Activated CD4-positive, CD25-positive, alpha-beta regulatory T cell (primary cell): ENCODE measurements around the gene HNRNPAB.
"Not testable (repeated sequence)": the region's sequence is repeated elsewhere in the genome, so short reads cannot be mapped to it uniquely, and the experiment has no call there.

Source experiments
- DNase-seq, 4 experiments: peaks; one replicate each; lab custom pipeline; 2025; lab: John Stamatoyannopoulos, UW

HNRNPAB gene

DNA sequence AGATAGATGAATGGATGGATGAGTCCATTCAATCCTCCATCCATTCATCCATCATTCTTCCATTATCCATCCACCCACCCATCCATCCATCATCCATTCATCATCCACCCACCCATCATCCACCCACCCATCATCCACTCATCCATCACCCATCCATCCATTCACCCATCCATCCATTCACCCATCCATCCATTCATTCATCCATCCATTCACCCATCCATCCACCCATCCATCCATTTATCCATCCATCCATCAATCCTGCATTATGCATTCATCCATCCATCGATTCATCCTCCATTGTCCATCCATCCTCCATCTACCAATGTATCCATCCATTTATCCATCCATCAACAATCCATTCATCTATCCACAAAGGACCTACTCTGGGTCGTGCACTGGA, 41.1 kb downstream of the HNRNPAB start:
- DNase-seq, result no peak

DNA sequence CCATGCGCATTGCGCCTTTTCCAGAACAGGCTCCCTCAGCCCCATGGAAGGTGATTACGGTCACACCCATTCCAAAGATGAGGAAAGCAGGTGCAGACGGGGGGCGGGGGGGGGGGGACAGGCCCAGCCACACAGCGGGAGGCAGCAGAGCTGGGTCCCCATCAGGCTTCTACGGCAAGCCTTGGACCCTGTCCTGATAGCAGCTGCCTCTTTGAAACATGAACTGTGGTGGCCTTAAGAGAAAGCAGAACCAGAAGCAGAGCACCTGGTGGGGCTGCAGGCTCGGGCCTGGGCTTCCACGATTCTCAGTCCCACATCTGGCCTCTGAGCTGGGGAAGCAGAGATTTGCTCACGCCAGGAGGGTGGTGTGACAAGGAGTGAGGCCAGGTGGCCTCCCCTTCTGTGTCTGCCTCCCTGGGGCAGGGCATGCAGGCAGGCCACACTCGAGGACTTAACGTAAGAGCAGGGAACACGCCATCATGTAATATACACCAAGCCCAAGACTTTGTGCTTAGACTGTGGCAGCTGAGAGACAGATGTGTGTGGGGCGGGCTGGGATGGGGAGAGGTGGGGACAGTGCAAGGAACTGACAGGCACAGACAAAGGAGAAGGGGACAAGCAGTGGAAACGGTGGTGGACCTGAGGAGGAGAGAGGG, 42.4 kb downstream of the HNRNPAB start:
- no peak for DNase-seq

DNA sequence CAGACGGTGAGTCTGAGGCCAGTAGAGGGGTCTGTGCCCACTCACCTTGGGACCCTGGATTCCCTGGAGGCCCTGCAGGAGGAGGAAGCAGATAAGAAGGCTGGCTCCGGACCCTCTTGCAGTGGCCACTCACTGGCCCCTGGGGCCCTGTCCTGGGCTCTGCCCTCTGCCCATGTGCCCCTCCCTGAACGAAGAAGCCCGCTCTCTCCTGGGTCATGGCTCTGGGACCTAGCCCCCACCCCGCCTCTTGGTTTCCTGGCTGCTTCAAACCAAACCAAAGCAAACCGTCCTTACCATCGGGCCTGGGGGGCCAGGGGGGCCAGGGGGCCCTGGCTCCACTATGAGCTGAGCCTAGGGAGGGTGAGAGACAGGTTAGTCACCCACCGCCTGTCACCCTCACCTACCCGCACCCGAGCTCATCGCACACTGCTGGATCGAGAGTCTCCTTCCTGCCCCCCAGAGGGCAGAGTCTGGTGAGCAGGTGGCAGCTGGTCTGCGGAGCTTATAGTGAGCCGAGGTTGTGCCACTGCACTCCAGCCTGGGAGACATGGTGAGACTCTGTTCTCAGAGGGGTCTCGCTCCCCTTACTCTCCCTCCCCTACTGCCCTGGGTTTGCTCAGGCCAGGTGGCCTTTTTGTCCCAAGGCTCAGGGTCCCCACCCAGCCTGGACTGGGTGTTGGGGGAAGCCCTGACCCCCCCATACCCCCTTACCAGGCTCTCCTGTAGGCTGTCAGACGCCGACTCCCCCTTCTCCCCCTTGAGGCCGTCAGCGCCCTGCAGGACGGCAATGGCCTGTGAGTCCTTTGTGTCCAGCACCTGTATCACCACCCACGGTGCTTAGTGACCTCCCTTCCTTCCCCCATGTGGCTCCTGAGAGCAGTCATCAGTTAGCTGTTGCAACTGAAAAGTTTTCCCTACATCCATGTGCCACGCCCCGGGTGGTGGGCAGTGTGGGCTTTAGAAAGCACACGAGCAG, 43.4 kb downstream of the HNRNPAB start:
- DNase-seq, result no peak

DNA sequence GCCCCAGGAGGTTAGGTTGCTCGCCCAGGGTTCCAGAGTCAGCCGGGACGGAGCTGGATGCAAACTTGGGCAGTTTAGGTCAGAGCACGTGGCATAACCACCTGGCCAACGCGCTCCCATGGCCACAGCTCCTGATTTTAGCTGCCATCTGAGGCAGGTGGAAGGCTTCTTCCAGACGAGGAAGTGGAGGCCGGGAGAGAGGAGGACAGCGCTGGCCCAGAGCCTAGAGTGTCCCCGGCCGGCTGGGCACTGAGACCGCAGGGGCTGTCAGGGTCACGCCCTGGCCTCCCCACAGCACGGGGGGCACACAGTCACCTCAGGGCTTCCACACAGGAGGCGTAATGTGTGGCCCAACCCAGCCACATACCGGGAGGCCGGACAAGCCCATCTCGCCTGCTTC, 44.4 kb downstream of the HNRNPAB start:
- no peak for DNase-seq

DNA sequence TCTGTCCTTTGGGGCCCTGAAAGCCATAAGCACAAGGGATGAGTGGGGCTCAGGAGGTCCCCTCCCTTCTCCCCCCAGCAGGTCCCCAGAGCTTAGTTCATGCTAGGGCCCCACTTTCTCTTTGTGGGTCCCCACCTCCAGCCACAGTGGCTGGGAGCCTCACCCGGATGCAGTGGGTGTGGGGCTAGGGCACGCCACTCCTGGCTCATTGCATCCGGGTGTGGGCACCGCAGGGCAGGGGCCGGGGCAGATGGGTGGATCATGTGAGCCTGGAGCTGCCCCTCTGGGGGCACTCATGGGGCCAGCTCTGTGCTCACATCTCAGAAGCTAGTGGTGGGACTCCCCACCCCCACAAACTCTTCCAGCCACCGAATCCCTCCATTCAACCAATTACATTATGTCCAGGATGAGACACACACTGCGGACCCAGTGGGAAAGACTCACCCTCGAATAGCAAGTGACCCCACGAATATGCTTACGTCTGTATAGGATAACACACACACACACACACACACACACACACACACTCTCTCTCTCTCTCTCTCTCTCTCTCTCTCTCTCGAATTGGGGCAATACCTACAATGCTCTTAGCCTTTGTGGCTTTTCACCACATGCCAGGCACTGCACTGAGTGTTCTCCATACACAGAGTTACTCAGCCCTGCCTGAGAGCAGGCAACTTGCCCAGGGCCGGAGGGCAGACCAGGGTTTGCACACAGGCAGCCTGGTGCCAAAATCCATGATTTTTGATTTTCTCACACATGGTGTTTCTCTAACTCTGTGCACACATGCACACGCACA, 45.1 kb downstream of the HNRNPAB start:
- DNase-seq, result no peak

DNA sequence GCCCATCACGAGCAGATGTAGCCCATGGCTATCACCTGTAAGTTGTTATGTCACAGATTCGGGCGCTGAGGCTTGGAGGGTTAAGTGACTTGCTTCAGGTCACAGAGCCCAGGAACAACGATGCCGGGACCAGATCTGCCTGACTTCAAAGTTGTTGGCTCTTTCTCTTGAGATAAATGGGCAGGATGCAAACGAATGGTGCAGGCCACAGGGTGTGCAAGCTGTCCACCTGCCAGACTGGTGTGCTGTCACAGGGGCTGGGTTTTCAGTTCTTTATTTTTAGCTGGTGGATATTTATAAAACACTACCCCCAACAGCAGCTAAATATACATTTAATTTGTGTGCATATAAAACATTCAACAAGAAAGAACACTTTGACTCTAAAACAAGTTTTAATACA, 45.9 kb downstream of the HNRNPAB start:
- DNase-seq, result no peak

DNA sequence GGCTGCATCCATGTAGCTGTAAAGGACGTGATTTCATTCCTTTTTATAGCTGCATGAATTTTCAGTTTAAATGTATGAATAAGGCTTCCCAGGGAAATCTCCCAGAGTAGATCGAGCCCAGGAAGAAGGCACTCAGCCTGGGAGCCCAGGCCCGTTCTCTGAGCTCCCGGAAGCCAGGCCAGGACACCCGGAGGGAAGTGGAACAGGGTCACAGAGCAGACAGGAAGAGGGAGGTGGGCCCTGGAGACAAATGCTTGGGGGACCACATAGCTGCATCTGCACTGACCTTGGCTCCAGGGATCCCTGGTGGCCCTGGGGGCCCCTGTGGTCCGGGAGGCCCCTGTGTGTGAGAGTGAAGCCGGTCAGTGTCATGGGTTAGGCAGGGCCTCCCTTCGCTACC, 47.9 kb downstream of the HNRNPAB start:
- DNase-seq, result no peak

DNA sequence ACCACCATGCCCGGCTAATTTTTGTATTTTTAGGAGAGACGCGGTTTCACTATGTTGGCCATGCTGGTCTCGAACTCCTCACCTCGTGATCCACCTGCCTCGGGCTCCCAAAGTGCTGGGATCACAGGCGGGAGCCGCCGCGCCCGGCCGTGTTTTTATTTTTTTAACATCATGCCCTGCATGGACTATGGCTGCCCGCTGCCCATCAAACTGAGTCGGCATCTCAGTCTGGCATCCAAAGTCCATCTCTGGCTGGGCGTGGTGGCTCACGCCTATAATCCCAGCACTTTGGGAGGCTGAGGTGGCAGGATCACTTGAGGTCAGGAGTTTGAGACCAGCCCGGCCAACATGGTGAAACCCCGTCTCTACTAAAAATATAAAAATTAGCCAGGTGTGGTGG, 49.3 kb downstream of the HNRNPAB start:
- DNase-seq, result not testable (repeated sequence)

DNA sequence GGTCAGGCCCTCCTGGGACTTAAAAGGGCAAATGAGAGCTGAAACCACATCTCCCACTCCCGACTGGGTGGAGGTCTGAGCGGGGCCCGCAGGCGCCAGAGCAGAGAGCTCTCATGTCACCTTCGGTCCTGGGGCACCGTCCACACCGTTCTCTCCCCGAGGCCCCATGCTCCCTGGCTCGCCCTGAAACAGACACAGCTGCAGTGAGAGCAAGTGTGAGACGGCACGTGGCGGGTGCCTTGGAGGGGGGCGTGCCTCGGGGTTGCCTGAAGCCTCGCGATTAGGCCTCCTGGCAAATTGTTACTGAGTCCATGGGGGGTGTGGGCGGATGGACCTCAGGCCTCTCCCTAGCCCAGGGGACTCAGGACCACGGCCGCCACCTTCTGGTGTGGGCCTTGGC, 52.4 kb downstream of the HNRNPAB start:
- DNase-seq, result no peak

DNA sequence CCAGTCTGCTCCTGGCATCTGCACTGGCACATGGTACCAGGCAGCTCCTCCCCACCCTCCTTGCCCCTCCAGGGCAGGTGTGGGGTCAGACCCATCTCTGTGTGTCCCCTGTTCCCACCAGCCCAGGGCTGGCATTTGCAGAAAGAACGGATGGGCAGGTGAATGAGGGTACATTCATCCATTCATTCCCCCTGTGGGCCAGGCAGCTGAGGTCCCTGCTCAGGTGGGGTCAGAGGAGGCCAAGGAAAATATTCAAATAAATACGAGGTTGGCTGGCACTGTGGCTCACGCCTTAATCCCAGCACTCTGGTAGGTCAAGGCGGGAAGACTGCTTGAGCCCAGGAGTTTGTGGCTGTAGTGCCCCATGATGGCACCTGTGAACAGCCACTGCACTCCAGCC, 53.3 kb downstream of the HNRNPAB start:
- no peak for DNase-seq

DNA sequence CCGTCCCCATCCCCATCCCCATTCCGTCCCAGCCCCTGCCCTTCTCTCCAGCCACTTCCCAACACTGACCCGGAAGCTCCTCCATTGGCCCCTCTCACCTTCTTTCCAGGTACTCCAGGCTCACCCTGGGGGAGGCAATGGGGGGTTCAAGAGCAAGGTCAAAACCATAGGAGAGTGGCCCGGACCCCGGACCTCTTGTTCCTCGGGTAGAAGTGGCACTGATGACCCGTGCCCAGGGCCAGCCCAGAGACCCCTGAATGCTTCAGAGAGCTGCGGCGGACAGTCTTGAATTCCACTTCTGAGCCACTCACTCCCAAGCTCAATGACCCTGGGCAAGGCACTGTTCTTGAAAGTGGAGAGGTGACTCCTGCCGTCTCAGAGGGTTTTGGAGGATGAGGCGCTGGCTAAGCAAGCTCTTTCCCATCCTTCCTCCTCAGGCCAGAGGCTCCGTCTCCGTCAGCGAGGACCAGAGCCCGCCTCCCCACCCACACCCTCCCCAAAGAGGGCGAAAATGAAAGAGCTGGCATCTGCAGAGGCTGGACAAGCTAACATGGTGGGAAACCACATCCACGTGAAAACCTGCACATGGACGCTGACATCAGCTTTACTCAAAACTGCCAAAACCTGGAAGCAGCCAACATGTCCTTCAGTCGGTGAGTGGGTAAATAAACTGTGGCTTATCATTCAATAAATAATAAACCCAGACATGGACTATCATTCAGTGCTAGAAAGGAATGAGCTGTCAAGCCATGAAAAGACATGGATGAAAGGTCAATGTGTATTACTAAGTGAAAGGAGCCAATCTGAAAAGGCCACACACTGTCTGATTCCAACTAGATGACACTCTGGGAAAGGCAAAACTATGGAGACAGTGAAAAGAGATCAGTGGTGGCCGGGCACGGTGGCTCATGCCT, 55.5 kb downstream of the HNRNPAB start:
- DNase-seq, result no peak
